ENCODE data around the gene TNS2. TPM values are rescaled to one million over a fixed set of nuclear protein-coding genes. Genes with fewer than 3 reads are reported as not detected.

Gene TNS2
- total and polyA plus RNA-seq, 2 experiments from 2014 or later: 1.8 to 6.9 TPM

- H3K4me1 ChIP-seq (ENCODE audit: insufficient read depth): peaks cover 39% of the 10 kb centered on the region
- TF ChIP-seq REST (IDR thresholded peaks at IDR 0.05; ENCODE audit: unreplicated experiment) (no peak), ZNF331 (CRISPR knock-in tag; IDR thresholded peaks at IDR 0.05; ENCODE audit: low read depth) (no peak), POLR2AphosphoS5 (IDR thresholded peaks at IDR 0.05; ENCODE audit: low read depth) (no peak), NANOG (IDR thresholded peaks at IDR 0.05; ENCODE audit: borderline replicate concordance) (no peak), JUNB (IDR thresholded peaks at IDR 0.05; ENCODE audit: unreplicated experiment) (no peak), CTCF (conservative IDR thresholded peaks at IDR 0.05; ENCODE audit: low read depth in 2 of 2) (no peak), ZNF114 (CRISPR knock-in tag; IDR thresholded peaks at IDR 0.05) (no peak), ETS1 (IDR thresholded peaks at IDR 0.05) (no peak), ZNF462 (CRISPR knock-in tag; IDR thresholded peaks at IDR 0.05) (no peak), EZH2 (IDR thresholded peaks at IDR 0.05; ENCODE audit: low read depth, unreplicated experiment) (no peak), STAT1 (IDR thresholded peaks at IDR 0.05; ENCODE audit: unreplicated experiment) (no peak), EZH2phosphoT487 (IDR thresholded peaks at IDR 0.05; ENCODE audit: unreplicated experiment) (no peak), CREB1 (CRISPR knock-in tag; IDR thresholded peaks at IDR 0.05; ENCODE audit: low read depth) (no peak)
- no peaks in the 10 kb centered on the region for H3K27me3 ChIP-seq (ENCODE audit: insufficient read depth)
- H3K36me3 Mint-ChIP-seq (ENCODE audit: low read depth): peaks cover 59% of the 10 kb centered on the region
- peaks cover 4% of the 10 kb centered on the region; the same call in 1 of the 3 replicates for H3K9me3 Mint-ChIP-seq
- H3K4me3 Mint-ChIP-seq: peak overlapping the region; percentile 96
- H4K20me1 ChIP-seq (replicated peaks; ENCODE audit: insufficient read depth): peaks cover 46% of the 10 kb centered on the region
- DNase-seq (ENCODE audit: low spot score) (no peak), ATAC-seq (no peak)
- H3K27ac ChIP-seq (ENCODE audit: low read depth): peak overlapping the region; percentile 100
- H3K36me3 ChIP-seq (ENCODE audit: insufficient read depth): peaks cover 21% of the 10 kb centered on the region; the same call in 1 of the 2 replicates
- H3K27me3 Mint-ChIP-seq (ENCODE audit: insufficient read depth, low read depth, poor library complexity): peaks cover 23% of the 10 kb centered on the region
- peaks cover 60% of the 10 kb centered on the region for H3K79me2 ChIP-seq (replicated peaks; ENCODE audit: insufficient read depth)
- peak overlapping the region; percentile 100 for H3K27ac Mint-ChIP-seq
- H3F3A ChIP-seq (replicated peaks; ENCODE audit: low read depth): 0 out of 2 replicates have a peak, but pooled peaks cover 4% of the 10 kb centered on the region
- H2AFZ ChIP-seq: no peak overlapping the region
- H3K4me3 ChIP-seq: peak overlapping the region; percentile 98
- H3K9me2 ChIP-seq (ENCODE audit: insufficient read depth): no peaks in the 10 kb centered on the region
- peak overlapping the region; percentile 93 for H3K4me2 ChIP-seq
- H3K4me1 Mint-ChIP-seq: peaks cover 47% of the 10 kb centered on the region
Measured at GRCh38 chr12:53007343-53007742, 42.5 kb upstream of the TNS2 start.

Measured in GM23338 (cell line).